ENCODE measurements around the gene NECAB2.

DNA sequence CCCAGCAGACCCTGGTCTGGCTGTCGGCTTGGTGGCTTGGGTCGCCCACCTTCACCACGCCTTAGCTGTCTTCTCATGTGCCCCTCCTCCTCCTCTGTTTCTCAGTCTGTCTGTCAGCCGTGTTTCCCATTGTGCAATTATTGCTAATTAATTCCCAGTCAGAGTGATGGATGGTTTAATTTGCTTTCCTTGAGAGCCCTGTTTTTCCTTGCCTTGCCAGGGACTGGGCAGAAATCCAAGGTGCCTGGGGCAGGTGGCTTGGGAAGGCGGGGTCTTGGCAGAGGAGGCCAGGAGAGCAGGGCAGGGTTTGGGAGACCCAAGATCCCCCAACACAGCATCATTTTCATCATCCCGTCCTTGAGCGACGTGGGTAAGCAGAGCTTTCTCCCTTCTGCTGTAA is 21.3 kb downstream of the NECAB2 start:
- TF ChIP-seq POLR2A (IDR thresholded peaks at IDR 0.05) = no peak
- TF ChIP-seq, protein P1, sequence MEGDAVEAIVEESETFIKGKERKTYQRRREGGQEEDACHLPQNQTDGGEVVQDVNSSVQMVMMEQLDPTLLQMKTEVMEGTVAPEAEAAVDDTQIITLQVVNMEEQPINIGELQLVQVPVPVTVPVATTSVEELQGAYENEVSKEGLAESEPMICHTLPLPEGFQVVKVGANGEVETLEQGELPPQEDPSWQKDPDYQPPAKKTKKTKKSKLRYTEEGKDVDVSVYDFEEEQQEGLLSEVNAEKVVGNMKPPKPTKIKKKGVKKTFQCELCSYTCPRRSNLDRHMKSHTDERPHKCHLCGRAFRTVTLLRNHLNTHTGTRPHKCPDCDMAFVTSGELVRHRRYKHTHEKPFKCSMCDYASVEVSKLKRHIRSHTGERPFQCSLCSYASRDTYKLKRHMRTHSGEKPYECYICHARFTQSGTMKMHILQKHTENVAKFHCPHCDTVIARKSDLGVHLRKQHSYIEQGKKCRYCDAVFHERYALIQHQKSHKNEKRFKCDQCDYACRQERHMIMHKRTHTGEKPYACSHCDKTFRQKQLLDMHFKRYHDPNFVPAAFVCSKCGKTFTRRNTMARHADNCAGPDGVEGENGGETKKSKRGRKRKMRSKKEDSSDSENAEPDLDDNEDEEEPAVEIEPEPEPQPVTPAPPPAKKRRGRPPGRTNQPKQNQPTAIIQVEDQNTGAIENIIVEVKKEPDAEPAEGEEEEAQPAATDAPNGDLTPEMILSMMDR (IDR thresholded peaks at IDR 0.05 in 4 of 5, conservative IDR thresholded peaks at IDR 0.05 in 1 of 5) = no peak
